H9 (cell line): Measurements from ENCODE around the gene MILR1. TPM values are rescaled to one million over a fixed set of nuclear protein-coding genes. Genes with fewer than 3 reads are reported as not detected.

Source experiments
- DNase-seq: peaks from one replicate; pipeline ENCODE4 v3.0.0-alpha.2; 2017
- H2AFZ ChIP-seq: one replicate; pipeline ENCODE4 v1.6.1; 2013; ENCODE audit warnings: mild to moderate bottlenecking, low read length, control low read depth, moderate library complexity
- H2AK5ac ChIP-seq: 2 replicates; pipeline ENCODE4 v1.6.1; 2013; ENCODE audit warnings: low read length, control low read depth, mixed read lengths; ENCODE audit not compliant: insufficient read length
- H2BK120ac ChIP-seq: one replicate; pipeline ENCODE4 v1.6.1; 2013; ENCODE audit warnings: low read depth, mild to moderate bottlenecking, low read length, control low read depth, inconsistent platforms; ENCODE audit not compliant: poor library complexity, severe bottlenecking
- H2BK12ac ChIP-seq: 2 replicates; pipeline ENCODE4 v1.6.1; 2013; ENCODE audit warnings: low read length, control low read depth, mixed read lengths, low read depth; ENCODE audit not compliant: insufficient read length
- H2BK15ac ChIP-seq: 2 replicates; pipeline ENCODE4 v1.6.1; 2013; ENCODE audit warnings: low read depth, low read length, control low read depth
- H2BK20ac ChIP-seq: one replicate; pipeline ENCODE4 v1.6.1; 2013; ENCODE audit warnings: low read depth, mild to moderate bottlenecking, low read length, control low read depth, inconsistent platforms; ENCODE audit not compliant: poor library complexity, severe bottlenecking
- H2BK5ac ChIP-seq: 2 replicates; pipeline ENCODE4 v1.6.1; 2013; ENCODE audit warnings: low read length, control low read depth, mixed read lengths; ENCODE audit not compliant: insufficient read length
- H3K14ac ChIP-seq: 2 replicates; pipeline ENCODE4 v1.6.1; 2013; ENCODE audit warnings: low read length, control low read depth; ENCODE audit not compliant: insufficient read depth
- H3K18ac ChIP-seq: 2 replicates; pipeline ENCODE4 v1.6.1; 2013; ENCODE audit warnings: low read depth, mild to moderate bottlenecking, mixed read lengths, low read length, control low read depth; ENCODE audit not compliant: insufficient read length
- H3K23ac ChIP-seq: 2 replicates; pipeline ENCODE4 v1.6.1; 2013; ENCODE audit warnings: low read length, control low read depth, mixed read lengths, low read depth; ENCODE audit not compliant: insufficient read length
- H3K23me2 ChIP-seq: 2 replicates; pipeline ENCODE4 v1.6.1; 2013; ENCODE audit warnings: low read depth, mild to moderate bottlenecking, mixed read lengths, low read length, control low read depth; ENCODE audit not compliant: insufficient read length, poor library complexity, severe bottlenecking
- H3K27ac ChIP-seq: 2 replicates; pipeline ENCODE4 v1.5.1; 2013; ENCODE audit warnings: low read length, control low read depth, mixed read lengths, low read depth; ENCODE audit not compliant: insufficient read length
- H3K27me3 ChIP-seq: 2 replicates; pipeline ENCODE4 v1.6.1; 2013; ENCODE audit warnings: low read length, control low read depth, inconsistent platforms; ENCODE audit not compliant: insufficient read depth
- H3K4ac ChIP-seq: 2 replicates; pipeline ENCODE4 v1.6.1; 2013; ENCODE audit warnings: low read depth, mild to moderate bottlenecking, control low read depth, inconsistent platforms, low read length, moderate library complexity
- H3K4me1 ChIP-seq: 2 replicates; pipeline ENCODE4 v1.6.1; 2013; ENCODE audit warnings: low read length, control low read depth, inconsistent platforms; ENCODE audit not compliant: insufficient read depth
- H3K4me2 ChIP-seq: 2 replicates; pipeline ENCODE4 v1.6.1; 2013; ENCODE audit warnings: low read length, control low read depth, mixed read lengths; ENCODE audit not compliant: insufficient read length, insufficient read depth
- H3K56ac ChIP-seq: 2 replicates; pipeline ENCODE4 v1.6.1; 2013; ENCODE audit warnings: low read depth, mild to moderate bottlenecking, mixed read lengths, low read length, control low read depth; ENCODE audit not compliant: insufficient read length
- H3K79me1 ChIP-seq: 2 replicates; pipeline ENCODE4 v1.6.1; 2013; ENCODE audit warnings: low read depth, mild to moderate bottlenecking, moderate library complexity, low read length, control low read depth, inconsistent platforms; ENCODE audit not compliant: insufficient read depth, poor library complexity, severe bottlenecking
- H3K79me2 ChIP-seq: 2 replicates; pipeline ENCODE4 v1.6.1; 2013; ENCODE audit warnings: low read length, control low read depth, inconsistent platforms; ENCODE audit not compliant: insufficient read depth
- H3K9ac ChIP-seq: 2 replicates; pipeline ENCODE4 v1.6.1; 2013; ENCODE audit warnings: low read length, control low read depth, mixed read lengths; ENCODE audit not compliant: insufficient read length; ENCODE audit errors: extremely low read depth
- H3K9me3 ChIP-seq: one replicate; pipeline ENCODE4 v1.6.1; 2013; ENCODE audit warnings: low read depth, low read length, inconsistent platforms; ENCODE audit not compliant: control insufficient read depth
- H3T11ph ChIP-seq: one replicate; pipeline ENCODE4 v1.6.1; 2013; ENCODE audit warnings: mild to moderate bottlenecking, low read length, control low read depth, inconsistent platforms
- H4K20me1 ChIP-seq: one replicate; pipeline ENCODE4 v1.6.1; 2013; ENCODE audit not compliant: control insufficient read depth, insufficient read length, insufficient read depth
- H4K5ac ChIP-seq: 2 replicates; pipeline ENCODE4 v1.6.1; 2013; ENCODE audit warnings: low read depth, mild to moderate bottlenecking, mixed read lengths, low read length, control low read depth; ENCODE audit not compliant: insufficient read length
- H4K8ac ChIP-seq: replicated peaks from 2 replicates; pipeline ENCODE4 v1.6.1; 2013; ENCODE audit warnings: low read length, control low read depth, mixed read lengths, low read depth; ENCODE audit not compliant: insufficient read length
- H4K91ac ChIP-seq: 2 replicates; pipeline ENCODE4 v1.6.1; 2013; ENCODE audit warnings: low read depth, mild to moderate bottlenecking, moderate library complexity, mixed read lengths, low read length, control low read depth; ENCODE audit not compliant: insufficient read length
- H3K27ac Mint-ChIP-seq, 3 experiments: 2 replicates in 2 of 3; 3 replicates in 1 of 3; pipeline ENCODE4 v1.8.0; 2020 to 2021; ENCODE audit warnings: mixed read lengths in 3 of 3, mild to moderate bottlenecking in 1 of 3, moderate library complexity in 1 of 3
- H3K27me3 Mint-ChIP-seq: 2 replicates; pipeline ENCODE4 v1.8.0; 2021; ENCODE audit warnings: low read depth, mild to moderate bottlenecking, moderate library complexity, mixed read lengths
- H3K36me3 Mint-ChIP-seq, 3 experiments: 2 replicates in 2 of 3; 3 replicates in 1 of 3; pipeline ENCODE4 v1.8.0; 2020 to 2021; ENCODE audit warnings: low read depth in 3 of 3, mixed read lengths in 3 of 3; ENCODE audit not compliant: insufficient read depth in 1 of 3
- H3K4me1 Mint-ChIP-seq, 2 experiments: 2 replicates each; pipeline ENCODE4 v1.8.0; 2020; ENCODE audit warnings: mixed read lengths in 2 of 2
- H3K4me3 Mint-ChIP-seq, 2 experiments: 2 replicates in 1 of 2; 3 replicates in 1 of 2; pipeline ENCODE4 v1.8.0; 2020 to 2021; ENCODE audit warnings: mild to moderate bottlenecking in 2 of 2, mixed read lengths in 2 of 2, moderate library complexity in 1 of 2
- H3K9me3 Mint-ChIP-seq, 2 experiments: 2 replicates in 1 of 2; 3 replicates in 1 of 2; pipeline ENCODE4 v1.8.0; 2020; ENCODE audit warnings: mild to moderate bottlenecking in 2 of 2, mixed read lengths in 2 of 2, moderate library complexity in 1 of 2
- WGBS: extraction: QIAGEN DNeasy Blood & Tissue Kit; methylation state at CpG from one replicate; pipeline ENCODE4 v1.1.7; 2013; ENCODE audit warnings: missing lambda C conversion rate, low lambda C conversion rate, mixed read lengths; ENCODE audit not compliant: insufficient read length; ENCODE audit errors: extremely low coverage; 5-methylcytosine and 5-hydroxymethylcytosine counted together
- total RNA-seq: library from RNA; stranded (reverse); gene quantifications from 2 replicates; pipeline ENCODE4 v1.2.1, GENCODE V29; 2021
- TF ChIP-seq, protein P1 (sequence below): fragments of 200-600 bp; sonication (generic); conservative IDR thresholded peaks from 3 replicates; pipeline ENCODE4 v1.8.0; 2021; ENCODE audit warnings: antibody characterized with exemption, mild to moderate bottlenecking

The MILR1 gene
- total RNA-seq, 1 experiment from 2014 or later: not detected

- H3K9ac ChIP-seq: no peak overlapping the region
- no peaks in the 10 kb centered on the region for H3K79me1 ChIP-seq
These were observed 8.2 kb downstream of the MILR1 start for GRCh38 chr17:64457156-64457555.

More at GRCh38 chr17:64457156-64457555, 8.2 kb downstream of the MILR1 start:
- H2AFZ ChIP-seq: no peak overlapping the region
- no peaks in the 10 kb centered on the region for H4K20me1 ChIP-seq
- no peaks in the 10 kb centered on the region for H3K27me3 ChIP-seq
- DNase-seq: no peak
- H3K4me3 Mint-ChIP-seq: no peak overlapping the region
- H3K36me3 Mint-ChIP-seq: no peaks in the 10 kb centered on the region; a peak in 1 of 7 replicates
- no peaks in the 10 kb centered on the region for H3K9me3 Mint-ChIP-seq
- no peak overlapping the region for H3T11ph ChIP-seq
- no peak overlapping the region for H2BK20ac ChIP-seq
- H2BK15ac ChIP-seq: no peak overlapping the region
- no peaks in the 10 kb centered on the region for H3K4me1 Mint-ChIP-seq
- H3K18ac ChIP-seq: no peak overlapping the region
- H3K79me2 ChIP-seq: no peaks in the 10 kb centered on the region
- no peak overlapping the region for H3K23ac ChIP-seq
- H3K14ac ChIP-seq: no peak overlapping the region
- H4K8ac ChIP-seq: no peak overlapping the region
- H3K27ac Mint-ChIP-seq: no peak overlapping the region
- H2BK120ac ChIP-seq: no peak overlapping the region
- WGBS: no CpG with 5 or more reads among the region's 7 CpGs
- no peaks in the 10 kb centered on the region for H3K9me3 ChIP-seq
- no peak overlapping the region for H4K5ac ChIP-seq
- H2BK5ac ChIP-seq: no peak overlapping the region
- no peak overlapping the region for H3K27ac ChIP-seq
- H3K56ac ChIP-seq: no peak overlapping the region
- no peaks in the 10 kb centered on the region for H3K4me1 ChIP-seq
- TF ChIP-seq, protein P1, sequence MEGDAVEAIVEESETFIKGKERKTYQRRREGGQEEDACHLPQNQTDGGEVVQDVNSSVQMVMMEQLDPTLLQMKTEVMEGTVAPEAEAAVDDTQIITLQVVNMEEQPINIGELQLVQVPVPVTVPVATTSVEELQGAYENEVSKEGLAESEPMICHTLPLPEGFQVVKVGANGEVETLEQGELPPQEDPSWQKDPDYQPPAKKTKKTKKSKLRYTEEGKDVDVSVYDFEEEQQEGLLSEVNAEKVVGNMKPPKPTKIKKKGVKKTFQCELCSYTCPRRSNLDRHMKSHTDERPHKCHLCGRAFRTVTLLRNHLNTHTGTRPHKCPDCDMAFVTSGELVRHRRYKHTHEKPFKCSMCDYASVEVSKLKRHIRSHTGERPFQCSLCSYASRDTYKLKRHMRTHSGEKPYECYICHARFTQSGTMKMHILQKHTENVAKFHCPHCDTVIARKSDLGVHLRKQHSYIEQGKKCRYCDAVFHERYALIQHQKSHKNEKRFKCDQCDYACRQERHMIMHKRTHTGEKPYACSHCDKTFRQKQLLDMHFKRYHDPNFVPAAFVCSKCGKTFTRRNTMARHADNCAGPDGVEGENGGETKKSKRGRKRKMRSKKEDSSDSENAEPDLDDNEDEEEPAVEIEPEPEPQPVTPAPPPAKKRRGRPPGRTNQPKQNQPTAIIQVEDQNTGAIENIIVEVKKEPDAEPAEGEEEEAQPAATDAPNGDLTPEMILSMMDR: no peak
- no peak overlapping the region for H4K91ac ChIP-seq
- H3K27me3 Mint-ChIP-seq: no peaks in the 10 kb centered on the region; the same call in 1 of the 2 replicates
- H3K4ac ChIP-seq: no peak overlapping the region
- H2AK5ac ChIP-seq: no peak overlapping the region
- H3K4me2 ChIP-seq: no peak overlapping the region
- H3K23me2 ChIP-seq: no peaks in the 10 kb centered on the region
- H2BK12ac ChIP-seq: no peak overlapping the region
